Cardiac muscle cell (in vitro differentiated cells and primary cell): ENCODE measurements around the gene PRTFDC1. TPM values are rescaled to one million over a fixed set of nuclear protein-coding genes. Genes with fewer than 3 reads are reported as not detected.

Experiments
- DNase-seq, 2 donors: peaks; one replicate each; pipeline versions ENCODE4 v3.0.0 to v3.0.0-alpha.2; 2010 to 2017; ENCODE audit warnings: low read depth in 1 of 2, low spot score in 1 of 2
- H3K27ac ChIP-seq: fragments of 200-600 bp; sonication (generic); 2 replicates; pipeline ENCODE4 v1.5.1; 2016
- H3K27me3 ChIP-seq: fragments of 200-600 bp; sonication (generic); 2 replicates; pipeline ENCODE4 v1.6.0; 2016; ENCODE audit warnings: control low read depth
- H3K36me3 ChIP-seq: fragments of 200-600 bp; sonication (generic); 2 replicates; pipeline ENCODE4 v1.5.1; 2016; ENCODE audit warnings: control low read depth
- H3K4me1 ChIP-seq: fragments of 200-600 bp; sonication (generic); 2 replicates; pipeline ENCODE4 v1.8.1; 2017; ENCODE audit warnings: low read depth, mild to moderate bottlenecking, mixed run types
- H3K4me3 ChIP-seq: fragments of 200-600 bp; sonication (generic); 2 replicates; pipeline ENCODE4 v1.5.1; 2016; ENCODE audit warnings: mild to moderate bottlenecking
- H3K9me3 ChIP-seq: fragments of 200-600 bp; sonication (generic); 2 replicates; pipeline ENCODE4 v1.5.1; 2017; ENCODE audit warnings: low read depth, mild to moderate bottlenecking, control low read depth
- polyA plus RNA-seq: library from polyadenylated mRNA; unstranded; fragments of >200 nt; fragmentation: Nextera tagmentation; extraction: Ambion mirVana; gene quantifications from 2 replicates; pipeline ENCODE4 v1.2.1, GENCODE V29; 2016
- total RNA-seq: library from RNA; depleted of rRNA; stranded (reverse); fragments of >200 nt; gene quantifications from 2 replicates; pipeline ENCODE4 v1.2.3, GENCODE V29; 2016
- TF ChIP-seq, protein P1 (sequence below): IDR thresholded peaks from 2 replicates; pipeline ENCODE4 v1.5.1; 2012; ENCODE audit warnings: low read depth, mild to moderate bottlenecking, low read length

Gene PRTFDC1
- total and polyA plus RNA-seq, 2 experiments from 2014 or later, result 3.1 to 3.8 TPM

GRCh38 chr10:24882047-24882698, 70.2 kb downstream of the PRTFDC1 start:
- no peaks in the 10 kb centered on the region for H3K9me3 ChIP-seq
- peak in 1 of 2 donors; percentile 94 for DNase-seq
- no peaks in the 10 kb centered on the region for H3K4me1 ChIP-seq
- TF ChIP-seq, protein P1, sequence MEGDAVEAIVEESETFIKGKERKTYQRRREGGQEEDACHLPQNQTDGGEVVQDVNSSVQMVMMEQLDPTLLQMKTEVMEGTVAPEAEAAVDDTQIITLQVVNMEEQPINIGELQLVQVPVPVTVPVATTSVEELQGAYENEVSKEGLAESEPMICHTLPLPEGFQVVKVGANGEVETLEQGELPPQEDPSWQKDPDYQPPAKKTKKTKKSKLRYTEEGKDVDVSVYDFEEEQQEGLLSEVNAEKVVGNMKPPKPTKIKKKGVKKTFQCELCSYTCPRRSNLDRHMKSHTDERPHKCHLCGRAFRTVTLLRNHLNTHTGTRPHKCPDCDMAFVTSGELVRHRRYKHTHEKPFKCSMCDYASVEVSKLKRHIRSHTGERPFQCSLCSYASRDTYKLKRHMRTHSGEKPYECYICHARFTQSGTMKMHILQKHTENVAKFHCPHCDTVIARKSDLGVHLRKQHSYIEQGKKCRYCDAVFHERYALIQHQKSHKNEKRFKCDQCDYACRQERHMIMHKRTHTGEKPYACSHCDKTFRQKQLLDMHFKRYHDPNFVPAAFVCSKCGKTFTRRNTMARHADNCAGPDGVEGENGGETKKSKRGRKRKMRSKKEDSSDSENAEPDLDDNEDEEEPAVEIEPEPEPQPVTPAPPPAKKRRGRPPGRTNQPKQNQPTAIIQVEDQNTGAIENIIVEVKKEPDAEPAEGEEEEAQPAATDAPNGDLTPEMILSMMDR, result peak; percentile 16
- no peak overlapping the region for H3K4me3 ChIP-seq
- no peaks in the 10 kb centered on the region for H3K27me3 ChIP-seq
- H3K36me3 ChIP-seq, result no peaks in the 10 kb centered on the region
- no peak overlapping the region for H3K27ac ChIP-seq

DNA sequence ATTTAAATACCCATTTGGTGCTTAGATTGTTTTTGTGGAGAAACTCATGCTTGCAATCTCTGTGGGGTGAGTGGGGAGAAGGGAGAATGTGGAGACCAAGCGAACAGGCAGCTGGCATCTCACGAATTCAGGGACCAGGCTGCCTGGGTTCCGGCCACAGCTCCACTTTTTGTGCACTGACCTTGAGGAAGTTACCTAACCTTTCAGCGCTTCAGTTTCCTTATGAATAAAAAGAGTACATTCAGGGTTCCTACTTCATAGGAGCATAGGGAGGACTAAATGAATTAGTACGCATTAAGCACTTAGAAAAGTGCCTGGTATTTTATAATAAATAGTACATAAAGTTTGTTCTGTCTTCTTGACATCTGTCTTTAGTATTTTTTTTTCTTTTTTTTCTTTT, 72.5 kb downstream of the PRTFDC1 start:
- TF ChIP-seq, protein P1, result no peak
- no peaks in the 10 kb centered on the region for H3K4me1 ChIP-seq
- H3K9me3 ChIP-seq, result no peaks in the 10 kb centered on the region
- no peaks in the 10 kb centered on the region for H3K27me3 ChIP-seq
- H3K27ac ChIP-seq, result no peak overlapping the region
- DNase-seq, result no peak
- H3K36me3 ChIP-seq, result no peaks in the 10 kb centered on the region
- no peak overlapping the region for H3K4me3 ChIP-seq

GRCh38 chr10:24874133-24874532, 78.3 kb downstream of the PRTFDC1 start:
- no peak overlapping the region for H3K4me3 ChIP-seq
- H3K9me3 ChIP-seq, result no peaks in the 10 kb centered on the region
- no peak overlapping the region for H3K27ac ChIP-seq
- no peaks in the 10 kb centered on the region for H3K36me3 ChIP-seq
- no peaks in the 10 kb centered on the region for H3K27me3 ChIP-seq
- no peak for DNase-seq
- TF ChIP-seq, protein P1, result no peak
- H3K4me1 ChIP-seq, result peaks cover 16% of the 10 kb centered on the region

DNA sequence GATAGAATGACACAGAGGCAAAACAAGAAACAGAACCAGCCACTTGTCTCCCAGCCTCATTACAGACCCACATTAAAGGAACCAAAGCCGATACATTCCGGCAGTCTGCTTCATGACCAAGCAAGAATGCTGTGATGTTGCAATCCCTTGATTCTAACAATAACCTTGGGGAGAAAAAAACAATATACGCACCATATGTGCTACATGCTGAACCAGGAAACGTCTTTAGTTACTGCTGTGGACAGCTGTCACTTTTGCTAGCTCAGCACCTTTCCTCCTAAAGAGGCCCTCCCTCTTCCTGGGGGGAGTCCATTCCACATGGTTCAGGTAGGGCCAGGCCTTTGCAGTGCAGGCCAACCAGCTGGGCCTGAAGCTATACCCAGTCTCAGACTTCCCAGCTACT, 79.1 kb downstream of the PRTFDC1 start:
- Histone ChIP-seq H3K4me1 (peaks cover 16% of the 10 kb centered on the region), H3K27ac (peak overlapping the region; percentile 54), H3K36me3 (no peaks in the 10 kb centered on the region), H3K27me3 (no peaks in the 10 kb centered on the region), H3K9me3 (no peaks in the 10 kb centered on the region), H3K4me3 (no peak overlapping the region)
- DNase-seq, result peak in 1 of 2 donors; percentile 97
- TF ChIP-seq, protein P1, result no peak

DNA sequence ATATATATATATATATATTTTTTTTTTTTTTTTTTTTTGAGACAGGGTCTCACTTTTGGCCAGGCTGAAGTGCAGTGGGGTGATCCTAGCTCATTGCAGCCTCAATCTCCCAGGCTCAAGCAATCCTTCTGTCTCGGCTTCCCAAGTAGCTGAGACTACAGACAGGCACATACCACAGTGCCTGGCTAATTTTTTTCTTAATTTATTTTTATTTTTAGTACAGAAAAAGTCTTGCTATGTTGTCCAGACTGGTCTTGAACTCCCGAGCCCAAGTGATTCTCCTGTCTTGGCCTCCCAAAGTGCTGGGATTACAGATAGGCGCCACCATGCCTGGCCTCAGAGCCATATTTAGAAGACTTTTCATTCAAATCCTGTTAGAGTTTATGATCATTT, 79.6 kb downstream of the PRTFDC1 start:
- no peak overlapping the region for H3K4me3 ChIP-seq
- no peaks in the 10 kb centered on the region for H3K36me3 ChIP-seq
- H3K27ac ChIP-seq, result peak overlapping the region; percentile 54
- H3K9me3 ChIP-seq, result no peaks in the 10 kb centered on the region
- H3K4me1 ChIP-seq, result peaks cover 16% of the 10 kb centered on the region
- TF ChIP-seq, protein P1, result no peak
- no peaks in the 10 kb centered on the region for H3K27me3 ChIP-seq
- DNase-seq, result no peak
